HEK293 (cell line): Measurements from ENCODE around the gene IRF8.

Experiments used
- SP2 ChIP-seq: fragments of 450-650 bp; formaldehyde crosslinking; IDR thresholded peaks from 2 replicates; pipeline ENCODE4 v1.5.1; 2016; ENCODE audit warnings: missing biosample characterization, missing genetic modification characterization
- ZNF138 ChIP-seq: fragments of 450-650 bp; formaldehyde crosslinking; IDR thresholded peaks from 2 replicates; pipeline ENCODE4 v1.5.1; 2016; ENCODE audit warnings: missing biosample characterization, missing genetic modification characterization, borderline replicate concordance
- ZNF274 ChIP-seq, 2 experiments: fragments of 200-500 bp in 1 of 2; fragments of 450-650 bp in 1 of 2; sonication (Bioruptor generic) in 1 of 2; formaldehyde crosslinking in 1 of 2; IDR thresholded peaks; 2 replicates each; pipeline versions ENCODE4 v1.5.1 to v1.6.1; 2014 to 2016; ENCODE audit warnings: borderline replicate concordance in 1 of 2, inconsistent platforms in 1 of 2, low read length in 1 of 2, missing biosample characterization in 1 of 2, missing genetic modification characterization in 1 of 2
- ZNF292 ChIP-seq: fragments of 450-650 bp; formaldehyde crosslinking; IDR thresholded peaks from 2 replicates; pipeline ENCODE4 v1.5.1; 2016; ENCODE audit warnings: low read depth, missing biosample characterization, missing genetic modification characterization, borderline replicate concordance
- ZNF350 ChIP-seq: fragments of 450-650 bp; formaldehyde crosslinking; IDR thresholded peaks from 2 replicates; pipeline ENCODE4 v1.5.0; 2017; ENCODE audit warnings: missing biosample characterization, mild to moderate bottlenecking, missing genetic modification characterization
- ZNF398 ChIP-seq: fragments of 450-650 bp; formaldehyde crosslinking; IDR thresholded peaks from 2 replicates; pipeline ENCODE4 v1.5.1; 2017; ENCODE audit warnings: missing biosample characterization, missing genetic modification characterization
- TF ChIP-seq, protein P1 (sequence below): fragments of 450-650 bp; formaldehyde crosslinking; IDR thresholded peaks from 2 replicates; pipeline ENCODE4 v1.5.1; 2016; ENCODE audit warnings: missing biosample characterization, missing genetic modification characterization
- TF ChIP-seq, protein P2 (sequence below): fragments of 450-650 bp; formaldehyde crosslinking; conservative IDR thresholded peaks from 2 replicates; pipeline ENCODE4 v1.5.1; 2016; ENCODE audit warnings: low read depth, missing biosample characterization, missing genetic modification characterization
- TF ChIP-seq, protein P3 (sequence below): fragments of 450-650 bp; IDR thresholded peaks from 2 replicates; pipeline ENCODE4 v1.5.1; 2018; ENCODE audit warnings: missing biosample characterization, missing genetic modification characterization

DNA sequence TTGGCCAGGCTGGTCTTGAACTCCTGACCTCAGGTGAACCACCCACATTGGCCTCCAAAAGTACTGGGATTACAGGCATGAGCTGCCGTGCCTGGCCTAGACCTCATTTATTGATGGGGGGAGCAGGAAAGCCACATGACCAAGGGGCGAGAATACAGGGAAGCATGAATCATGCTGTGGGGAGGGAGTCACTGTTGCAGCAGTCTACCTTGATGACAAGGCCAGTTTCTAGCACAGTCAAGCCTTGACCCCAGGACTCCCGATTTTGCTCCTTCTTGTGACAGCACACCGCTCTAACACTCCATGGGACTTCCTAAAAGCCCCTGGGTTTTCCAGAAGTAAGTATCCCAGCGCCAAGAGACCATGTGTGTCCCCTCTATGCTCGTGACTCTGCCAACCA, 42.9 kb upstream of the IRF8 start:
- TF ChIP-seq, protein P1, sequence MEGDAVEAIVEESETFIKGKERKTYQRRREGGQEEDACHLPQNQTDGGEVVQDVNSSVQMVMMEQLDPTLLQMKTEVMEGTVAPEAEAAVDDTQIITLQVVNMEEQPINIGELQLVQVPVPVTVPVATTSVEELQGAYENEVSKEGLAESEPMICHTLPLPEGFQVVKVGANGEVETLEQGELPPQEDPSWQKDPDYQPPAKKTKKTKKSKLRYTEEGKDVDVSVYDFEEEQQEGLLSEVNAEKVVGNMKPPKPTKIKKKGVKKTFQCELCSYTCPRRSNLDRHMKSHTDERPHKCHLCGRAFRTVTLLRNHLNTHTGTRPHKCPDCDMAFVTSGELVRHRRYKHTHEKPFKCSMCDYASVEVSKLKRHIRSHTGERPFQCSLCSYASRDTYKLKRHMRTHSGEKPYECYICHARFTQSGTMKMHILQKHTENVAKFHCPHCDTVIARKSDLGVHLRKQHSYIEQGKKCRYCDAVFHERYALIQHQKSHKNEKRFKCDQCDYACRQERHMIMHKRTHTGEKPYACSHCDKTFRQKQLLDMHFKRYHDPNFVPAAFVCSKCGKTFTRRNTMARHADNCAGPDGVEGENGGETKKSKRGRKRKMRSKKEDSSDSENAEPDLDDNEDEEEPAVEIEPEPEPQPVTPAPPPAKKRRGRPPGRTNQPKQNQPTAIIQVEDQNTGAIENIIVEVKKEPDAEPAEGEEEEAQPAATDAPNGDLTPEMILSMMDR (tag by site-specific recombination), result no peak
- TF ChIP-seq SP2 (tag by site-specific recombination) (no peak), ZNF398 (tag by site-specific recombination) (no peak), ZNF274 (IDR thresholded peaks at IDR 0.05; ENCODE audit: low read length) (no peak), ZNF274 (tag by site-specific recombination; IDR thresholded peaks at IDR 0.05; ENCODE audit: borderline replicate concordance) (no peak), ZNF350 (no peak), ZNF292 (tag by site-specific recombination) (no peak), ZNF138 (tag by site-specific recombination) (no peak)
- TF ChIP-seq, protein P2, sequence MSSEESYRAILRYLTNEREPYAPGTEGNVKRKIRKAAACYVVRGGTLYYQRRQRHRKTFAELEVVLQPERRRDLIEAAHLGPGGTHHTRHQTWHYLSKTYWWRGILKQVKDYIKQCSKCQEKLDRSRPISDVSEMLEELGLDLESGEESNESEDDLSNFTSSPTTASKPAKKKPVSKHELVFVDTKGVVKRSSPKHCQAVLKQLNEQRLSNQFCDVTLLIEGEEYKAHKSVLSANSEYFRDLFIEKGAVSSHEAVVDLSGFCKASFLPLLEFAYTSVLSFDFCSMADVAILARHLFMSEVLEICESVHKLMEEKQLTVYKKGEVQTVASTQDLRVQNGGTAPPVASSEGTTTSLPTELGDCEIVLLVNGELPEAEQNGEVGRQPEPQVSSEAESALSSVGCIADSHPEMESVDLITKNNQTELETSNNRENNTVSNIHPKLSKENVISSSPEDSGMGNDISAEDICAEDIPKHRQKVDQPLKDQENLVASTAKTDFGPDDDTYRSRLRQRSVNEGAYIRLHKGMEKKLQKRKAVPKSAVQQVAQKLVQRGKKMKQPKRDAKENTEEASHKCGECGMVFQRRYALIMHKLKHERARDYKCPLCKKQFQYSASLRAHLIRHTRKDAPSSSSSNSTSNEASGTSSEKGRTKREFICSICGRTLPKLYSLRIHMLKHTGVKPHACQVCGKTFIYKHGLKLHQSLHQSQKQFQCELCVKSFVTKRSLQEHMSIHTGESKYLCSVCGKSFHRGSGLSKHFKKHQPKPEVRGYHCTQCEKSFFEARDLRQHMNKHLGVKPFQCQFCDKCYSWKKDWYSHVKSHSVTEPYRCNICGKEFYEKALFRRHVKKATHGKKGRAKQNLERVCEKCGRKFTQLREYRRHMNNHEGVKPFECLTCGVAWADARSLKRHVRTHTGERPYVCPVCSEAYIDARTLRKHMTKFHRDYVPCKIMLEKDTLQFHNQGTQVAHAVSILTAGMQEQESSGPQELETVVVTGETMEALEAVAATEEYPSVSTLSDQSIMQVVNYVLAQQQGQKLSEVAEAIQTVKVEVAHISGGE, result no peak
- TF ChIP-seq, protein P3, sequence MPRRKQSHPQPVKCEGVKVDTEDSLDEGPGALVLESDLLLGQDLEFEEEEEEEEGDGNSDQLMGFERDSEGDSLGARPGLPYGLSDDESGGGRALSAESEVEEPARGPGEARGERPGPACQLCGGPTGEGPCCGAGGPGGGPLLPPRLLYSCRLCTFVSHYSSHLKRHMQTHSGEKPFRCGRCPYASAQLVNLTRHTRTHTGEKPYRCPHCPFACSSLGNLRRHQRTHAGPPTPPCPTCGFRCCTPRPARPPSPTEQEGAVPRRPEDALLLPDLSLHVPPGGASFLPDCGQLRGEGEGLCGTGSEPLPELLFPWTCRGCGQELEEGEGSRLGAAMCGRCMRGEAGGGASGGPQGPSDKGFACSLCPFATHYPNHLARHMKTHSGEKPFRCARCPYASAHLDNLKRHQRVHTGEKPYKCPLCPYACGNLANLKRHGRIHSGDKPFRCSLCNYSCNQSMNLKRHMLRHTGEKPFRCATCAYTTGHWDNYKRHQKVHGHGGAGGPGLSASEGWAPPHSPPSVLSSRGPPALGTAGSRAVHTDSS (tag by site-specific recombination), result no peak
